Activated T-helper 2 cell treated with anti-CD3 and anti-CD28 coated beads, Interferon-gamma antibody, Interleukin-2, Interleukin-4, amounts not matched to agents 10 μg/mL and 5 μg/mL and 100 μg/mL, durations not matched to agents 14 hours and 24 hours and 36 hours (primary cell): ENCODE results near the gene CD63. TPM values are rescaled to one million over a fixed set of nuclear protein-coding genes. Genes with fewer than 3 reads are reported as not detected.

ENCODE experiments used
- DNase-seq: peaks from one replicate; pipeline ENCODE4 v3.0.0; 2021; ENCODE audit warnings: low spot score
- H3K27ac Mint-ChIP-seq: one replicate; pipeline ENCODE4 v1.8.0; 2021; ENCODE audit warnings: mixed read lengths
- H3K27me3 Mint-ChIP-seq: one replicate; pipeline ENCODE4 v1.8.0; 2021; ENCODE audit warnings: low read depth, mixed read lengths
- H3K36me3 Mint-ChIP-seq: one replicate; pipeline ENCODE4 v1.8.0; 2021; ENCODE audit warnings: low read depth, mixed read lengths
- H3K4me1 Mint-ChIP-seq: one replicate; pipeline ENCODE4 v1.8.0; 2021; ENCODE audit warnings: low read depth, mixed read lengths
- H3K4me3 Mint-ChIP-seq: one replicate; pipeline ENCODE4 v1.8.0; 2021; ENCODE audit warnings: low read depth, mild to moderate bottlenecking, moderate library complexity, mixed read lengths
- H3K9me3 Mint-ChIP-seq: one replicate; pipeline ENCODE4 v1.8.0; 2021; ENCODE audit warnings: mixed read lengths
- intact Hi-C: fragments of 100-400 bp; cut with micrococcal nuclease; formaldehyde crosslinking; loops from one replicate; pipeline ENCODE4 v1.15.1; 2023
- total RNA-seq: library from RNA; stranded (reverse); gene quantifications from 2 replicates; pipeline ENCODE4 v1.2.3, GENCODE V29; 2022

CD63 gene
- total RNA-seq, 1 donor from 2014 or later = 236 TPM

- DNase-seq = peak; percentile 45
- H3K9me3 Mint-ChIP-seq = no peaks in the 10 kb centered on the region
- peak overlapping the region; percentile 69 for H3K4me3 Mint-ChIP-seq
- H3K27ac Mint-ChIP-seq = peak overlapping the region; percentile 74
- H3K4me1 Mint-ChIP-seq = peaks cover 23% of the 10 kb centered on the region
- no peaks in the 10 kb centered on the region for H3K27me3 Mint-ChIP-seq
- no peaks in the 10 kb centered on the region for H3K36me3 Mint-ChIP-seq
- intact Hi-C loops = loop anchor here (2.0 to 5.0 kb wide), 4 partner anchors 76 to 900 kb away; partner anchors contain the start of genes RPL41, RPS26 and ZC3H10
Measured at GRCh38 chr12:55736780-55737580, 8.2 kb upstream of the CD63 start.

DNA sequence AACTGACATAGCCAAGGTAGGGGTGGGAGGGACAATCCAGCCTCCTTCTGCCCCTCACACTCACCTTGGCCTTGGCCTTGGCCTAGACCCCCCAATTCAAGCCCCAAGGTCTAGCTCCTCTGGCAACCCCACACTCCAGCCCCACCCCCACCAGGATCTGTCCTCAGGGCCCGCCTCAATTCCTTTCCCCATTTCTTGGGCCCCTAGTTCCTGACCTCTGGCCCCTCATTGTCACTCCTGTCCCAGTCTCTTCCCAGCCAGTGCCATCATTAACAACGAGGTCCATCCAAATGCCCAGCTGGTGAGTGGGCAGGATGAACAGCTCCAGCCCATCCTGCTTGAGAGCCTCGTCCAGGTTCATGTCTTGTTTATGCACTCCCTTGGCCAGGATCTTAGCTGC, 7.3 kb upstream of the CD63 start:
- intact Hi-C loops = loop anchor here (2.0 to 5.0 kb wide), 4 partner anchors 75 to 901 kb away; partner anchors contain the start of genes RPL41, RPS26 and ZC3H10
- H3K27ac Mint-ChIP-seq = no peak overlapping the region
- no peak overlapping the region for H3K4me3 Mint-ChIP-seq
- no peaks in the 10 kb centered on the region for H3K9me3 Mint-ChIP-seq
- DNase-seq = no peak
- no peaks in the 10 kb centered on the region for H3K36me3 Mint-ChIP-seq
- no peaks in the 10 kb centered on the region for H3K27me3 Mint-ChIP-seq
- peaks cover 19% of the 10 kb centered on the region for H3K4me1 Mint-ChIP-seq

DNA sequence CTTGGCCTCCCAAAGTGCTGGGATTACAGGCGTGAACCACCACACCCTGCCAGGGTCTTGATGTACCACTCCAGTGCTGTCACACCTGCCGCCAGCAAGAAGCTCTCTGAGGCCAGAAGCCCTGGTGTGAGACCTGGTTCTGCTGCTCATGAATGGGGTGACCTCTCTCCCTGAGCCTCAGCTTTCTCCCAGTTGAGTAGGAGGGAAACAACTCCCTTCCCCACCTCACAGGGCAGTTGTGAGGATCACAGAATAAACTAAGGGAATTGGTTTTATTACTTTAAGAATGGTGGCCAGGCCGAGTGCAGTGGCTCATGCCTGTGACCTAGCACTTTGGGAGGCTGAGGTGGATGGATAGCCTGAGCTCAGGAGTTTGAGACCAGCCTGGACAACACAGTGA, 5.8 kb upstream of the CD63 start:
- DNase-seq = no peak
- intact Hi-C loops = no loop called here
- H3K27ac Mint-ChIP-seq = no peak overlapping the region
- no peak overlapping the region for H3K4me3 Mint-ChIP-seq
- no peaks in the 10 kb centered on the region for H3K36me3 Mint-ChIP-seq
- no peaks in the 10 kb centered on the region for H3K27me3 Mint-ChIP-seq
- H3K4me1 Mint-ChIP-seq = peaks cover 30% of the 10 kb centered on the region
- no peaks in the 10 kb centered on the region for H3K9me3 Mint-ChIP-seq

- Mint-ChIP-seq H3K36me3 (no peaks in the 10 kb centered on the region), H3K4me3 (no peak overlapping the region), H3K4me1 (peaks cover 30% of the 10 kb centered on the region), H3K9me3 (no peaks in the 10 kb centered on the region), H3K27ac (no peak overlapping the region), H3K27me3 (no peaks in the 10 kb centered on the region)
- no peak for DNase-seq
- intact Hi-C loops = no loop called here
Measured at GRCh38 chr12:55733858-55734257, 5.0 kb upstream of the CD63 start.

DNA sequence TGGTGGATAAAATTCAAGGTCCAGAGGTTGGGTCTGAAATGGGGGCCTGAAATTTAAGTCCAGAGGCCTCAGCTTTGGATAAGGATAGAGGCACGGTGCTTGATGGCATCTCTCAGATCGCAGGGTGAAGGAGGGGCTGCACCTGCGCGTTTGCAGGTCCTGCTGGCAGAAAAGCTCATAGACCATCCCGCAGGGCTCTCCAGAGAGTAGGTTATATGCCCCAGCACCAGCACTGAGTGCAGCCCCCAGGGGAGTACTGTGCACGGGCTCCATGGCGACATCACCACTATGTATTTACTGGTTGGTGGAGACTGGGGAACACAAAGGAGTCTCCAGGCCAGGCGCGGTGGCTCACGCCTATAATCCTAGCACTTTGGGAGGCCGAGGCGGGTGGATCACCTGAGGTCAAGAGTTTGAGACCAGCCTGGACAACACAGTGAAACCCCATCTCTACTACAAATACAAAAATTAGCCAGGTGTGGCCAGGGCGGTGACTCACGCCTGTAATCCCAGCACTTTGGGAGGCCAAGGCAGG, 4.3 kb upstream of the CD63 start:
- no peak for DNase-seq
- no peaks in the 10 kb centered on the region for H3K9me3 Mint-ChIP-seq
- peaks cover 26% of the 10 kb centered on the region for H3K4me1 Mint-ChIP-seq
- H3K36me3 Mint-ChIP-seq = no peaks in the 10 kb centered on the region
- H3K27me3 Mint-ChIP-seq = no peaks in the 10 kb centered on the region
- H3K4me3 Mint-ChIP-seq = no peak overlapping the region
- intact Hi-C loops = no loop called here
- no peak overlapping the region for H3K27ac Mint-ChIP-seq

- intact Hi-C loops = no loop called here
Measured at GRCh38 chr12:55732288-55732687, 3.5 kb upstream of the CD63 start.

GRCh38 chr12:55729819-55730818, 1.3 kb upstream of the CD63 start:
- H3K4me3 Mint-ChIP-seq = peak overlapping the region; percentile 85
- H3K27ac Mint-ChIP-seq = peak overlapping the region; percentile 91
- peaks cover 26% of the 10 kb centered on the region for H3K4me1 Mint-ChIP-seq
- H3K36me3 Mint-ChIP-seq = peaks cover 16% of the 10 kb centered on the region
- intact Hi-C loops = loop anchor here (1.0 to 2.0 kb wide), 4 partner anchors 8 to 87 kb away; partner anchors contain the start of genes BLOC1S1, GDF11 and SARNP
- DNase-seq = no peak
- H3K9me3 Mint-ChIP-seq = no peaks in the 10 kb centered on the region
- no peaks in the 10 kb centered on the region for H3K27me3 Mint-ChIP-seq

More at GRCh38 chr12:55732288-55732687, 3.5 kb upstream of the CD63 start:
- Mint-ChIP-seq H3K27me3 (no peaks in the 10 kb centered on the region), H3K27ac (no peak overlapping the region), H3K4me1 (peaks cover 23% of the 10 kb centered on the region), H3K9me3 (no peaks in the 10 kb centered on the region), H3K36me3 (no peaks in the 10 kb centered on the region), H3K4me3 (no peak overlapping the region)
- no peak for DNase-seq

GRCh38 chr12:55728186-55728938, 447 bp downstream of the CD63 start:
- Mint-ChIP-seq H3K4me1 (peaks cover 29% of the 10 kb centered on the region), H3K4me3 (peak overlapping the region; percentile 79), H3K9me3 (no peaks in the 10 kb centered on the region), H3K36me3 (peaks cover 23% of the 10 kb centered on the region), H3K27ac (peak overlapping the region; percentile 28), H3K27me3 (no peaks in the 10 kb centered on the region)
- DNase-seq = no peak
- intact Hi-C loops = loop anchor here (2.0 kb wide), 1 partner anchor 14 kb away; the partner anchor contains the start of gene GDF11

DNA sequence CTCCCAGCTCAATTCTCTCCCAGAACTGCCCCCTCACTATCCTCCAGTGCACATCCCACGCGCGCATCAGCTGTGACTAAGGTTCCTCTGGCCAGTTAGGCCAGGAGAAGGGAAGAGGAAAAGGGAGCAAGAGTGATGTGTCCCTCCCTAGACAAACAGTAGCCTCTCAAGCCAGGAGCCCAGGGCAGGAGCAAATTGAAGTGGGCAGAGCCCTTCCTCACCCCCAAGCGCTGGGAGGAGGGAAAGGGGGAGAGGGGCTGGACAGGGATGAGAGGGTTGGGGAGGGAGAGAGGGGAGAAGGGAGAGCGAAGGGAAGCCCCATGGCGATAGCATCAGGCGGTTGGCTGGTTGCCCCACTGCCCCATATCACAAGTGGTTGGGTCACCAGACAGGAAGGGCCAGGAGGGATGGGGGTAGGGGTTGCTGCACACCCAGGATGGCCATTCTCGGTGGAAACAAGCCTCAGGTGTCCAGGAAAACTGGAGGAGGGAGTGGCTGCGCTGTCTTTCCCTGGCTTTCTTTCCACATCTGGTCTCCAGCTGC, 1.1 kb downstream of the CD63 start:
- H3K27ac Mint-ChIP-seq = peak overlapping the region; percentile 48
- peak overlapping the region; percentile 79 for H3K4me3 Mint-ChIP-seq
- intact Hi-C loops = loop anchor here (2.0 kb wide), 1 partner anchor 15 kb away; the partner anchor contains the start of gene GDF11
- H3K27me3 Mint-ChIP-seq = no peaks in the 10 kb centered on the region
- peaks cover 29% of the 10 kb centered on the region for H3K4me1 Mint-ChIP-seq
- H3K36me3 Mint-ChIP-seq = peaks cover 23% of the 10 kb centered on the region
- no peaks in the 10 kb centered on the region for H3K9me3 Mint-ChIP-seq
- no peak for DNase-seq

DNA sequence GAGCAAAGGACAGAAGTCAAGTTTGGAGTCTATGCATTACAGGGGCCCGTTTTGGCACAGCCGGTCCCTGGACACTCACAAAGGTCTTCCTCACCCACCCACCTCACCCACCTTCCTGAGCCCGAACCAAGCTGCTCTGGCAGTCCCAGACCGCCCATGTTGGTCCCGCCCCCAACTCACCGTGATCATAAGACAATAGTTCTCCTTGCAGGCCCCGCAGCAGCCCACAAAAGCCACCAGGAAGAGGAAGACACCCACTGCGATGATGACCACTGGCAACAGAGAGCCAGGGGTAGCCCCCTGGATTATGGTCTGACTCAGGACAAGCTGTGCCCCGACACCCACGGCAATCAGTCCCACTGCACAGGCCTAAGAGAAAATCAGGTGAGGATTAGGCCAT, 1.8 kb downstream of the CD63 start:
- peaks cover 29% of the 10 kb centered on the region for H3K4me1 Mint-ChIP-seq
- intact Hi-C loops = no loop called here

DNA sequence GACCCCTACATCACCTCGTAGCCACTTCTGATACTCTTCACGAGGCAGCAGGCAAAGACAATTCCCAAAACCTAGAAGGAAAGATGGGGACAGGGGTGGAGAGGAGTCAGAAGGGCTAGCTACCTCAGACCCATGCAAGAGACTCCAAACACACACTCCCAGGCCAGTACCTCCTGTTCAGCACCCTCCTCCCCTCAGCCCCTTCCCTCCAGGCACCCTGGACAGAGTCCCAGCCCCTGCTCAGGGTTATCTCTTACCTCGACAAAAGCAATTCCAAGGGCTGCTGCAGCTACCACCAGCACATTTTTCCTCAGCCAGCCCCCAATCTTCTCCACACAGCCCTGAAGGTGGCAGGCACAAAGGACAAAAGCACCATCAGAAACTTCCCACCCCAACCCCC, 3.3 kb downstream of the CD63 start:
- Mint-ChIP-seq H3K9me3 (no peaks in the 10 kb centered on the region), H3K36me3 (peaks cover 23% of the 10 kb centered on the region), H3K27me3 (no peaks in the 10 kb centered on the region), H3K4me3 (peak overlapping the region; percentile 50), H3K4me1 (peaks cover 25% of the 10 kb centered on the region), H3K27ac (no peak overlapping the region)
- DNase-seq = no peak
- intact Hi-C loops = no loop called here

More for the DNA sequence above, 1.8 kb downstream of the CD63 start:
- peaks cover 23% of the 10 kb centered on the region for H3K36me3 Mint-ChIP-seq
- no peaks in the 10 kb centered on the region for H3K27me3 Mint-ChIP-seq
- H3K27ac Mint-ChIP-seq = peak overlapping the region; percentile 24
- no peak for DNase-seq
- peak overlapping the region; percentile 79 for H3K4me3 Mint-ChIP-seq
- no peaks in the 10 kb centered on the region for H3K9me3 Mint-ChIP-seq
